ENCODE results near the gene HINT3.
"Not testable (repeated sequence)": the region's sequence is repeated elsewhere in the genome, so short reads cannot be mapped to it uniquely, and the experiment has no call there.

HINT3 gene

GRCh38 chr6:125956506-125957390 lies at the start of gene HINT3:
Gene HINT3 (plus strand): TSS chr6:125956770. CDS start chr6:125956978, 208 bp downstream.
- Histone ChIP-seq H3K36me3 (ENCODE audit: control insufficient read depth in 1 of 2, insufficient read depth in 2 of 2, low read length in 2 of 2) (no peaks in the 10 kb centered on the region), H3K27ac (ENCODE audit: low read length) (peak within 1 kb of the TSS; percentile 81), H3K9me3 (ENCODE audit: control insufficient read depth in 1 of 2, low read length in 2 of 2) (no peaks in the 10 kb centered on the region)

GRCh38 chr6:125910527-125910926 lies 46.0 kb upstream of the HINT3 start:
- Histone ChIP-seq H3K4me3 (ENCODE audit: low read depth in 1 of 2, low read length in 2 of 2) (no peak overlapping the region), H3K36me3 (ENCODE audit: control insufficient read depth in 1 of 2, insufficient read depth in 2 of 2, low read length in 2 of 2) (peaks cover 8 to 27% of the 10 kb centered on the region in 2 donors), H3K9me3 (ENCODE audit: control insufficient read depth in 1 of 2, low read length in 2 of 2) (no peaks in the 10 kb centered on the region), H3K27ac (ENCODE audit: low read length) (no peak overlapping the region), H3K27me3 (ENCODE audit: low read depth, low read length) (no peaks in the 10 kb centered on the region), H3K4me1 (ENCODE audit: control insufficient read depth in 1 of 2, insufficient read depth in 2 of 2, low read length in 2 of 2) (no peaks in the 10 kb centered on the region)

More at GRCh38 chr6:125956506-125957390, at the start of gene HINT3:
- Histone ChIP-seq H3K4me1 (ENCODE audit: control insufficient read depth in 1 of 2, insufficient read depth in 2 of 2, low read length in 2 of 2) (peaks cover 15 to 22% of the 10 kb centered on the region in 2 donors), H3K4me3 (ENCODE audit: low read depth in 1 of 2, low read length in 2 of 2) (peak within 1 kb of the TSS; percentile 84 to 91), H3K27me3 (ENCODE audit: low read depth, low read length) (no peaks in the 10 kb centered on the region)

- H3K36me3 ChIP-seq (ENCODE audit: control insufficient read depth in 1 of 2, insufficient read depth in 2 of 2, low read length in 2 of 2): peaks cover 9 to 32% of the 10 kb centered on the region in 2 donors
- H3K27me3 ChIP-seq (ENCODE audit: low read depth, low read length); H3K4me1 ChIP-seq (ENCODE audit: control insufficient read depth in 1 of 2, insufficient read depth in 2 of 2, low read length in 2 of 2); H3K27ac ChIP-seq (ENCODE audit: low read length); H3K9me3 ChIP-seq (ENCODE audit: control insufficient read depth in 1 of 2, low read length in 2 of 2); H3K4me3 ChIP-seq (ENCODE audit: low read depth in 1 of 2, low read length in 2 of 2): not testable (repeated sequence)
These were observed 45.5 kb upstream of the HINT3 start for GRCh38 chr6:125911051-125911451.

GRCh38 chr6:125912430-125912829 lies 44.1 kb upstream of the HINT3 start:
- H3K4me1 ChIP-seq (ENCODE audit: control insufficient read depth in 1 of 2, insufficient read depth in 2 of 2, low read length in 2 of 2); H3K4me3 ChIP-seq (ENCODE audit: low read depth in 1 of 2, low read length in 2 of 2); H3K27me3 ChIP-seq (ENCODE audit: low read depth, low read length); H3K9me3 ChIP-seq (ENCODE audit: control insufficient read depth in 1 of 2, low read length in 2 of 2); H3K27ac ChIP-seq (ENCODE audit: low read length): not testable (repeated sequence)
- peaks cover 21 to 35% of the 10 kb centered on the region in 2 donors for H3K36me3 ChIP-seq (ENCODE audit: control insufficient read depth in 1 of 2, insufficient read depth in 2 of 2, low read length in 2 of 2)

- Histone ChIP-seq H3K4me3 (ENCODE audit: low read depth in 1 of 2, low read length in 2 of 2) (no peak overlapping the region), H3K4me1 (ENCODE audit: control insufficient read depth in 1 of 2, insufficient read depth in 2 of 2, low read length in 2 of 2) (no peaks in the 10 kb centered on the region), H3K36me3 (ENCODE audit: control insufficient read depth in 1 of 2, insufficient read depth in 2 of 2, low read length in 2 of 2) (peaks cover 21 to 34% of the 10 kb centered on the region in 2 donors)
These were observed 43.4 kb upstream of the HINT3 start for GRCh38 chr6:125913145-125913544.

GRCh38 chr6:125913864-125914351 lies 42.7 kb upstream of the HINT3 start:
- peaks cover 21 to 41% of the 10 kb centered on the region in 2 donors for H3K36me3 ChIP-seq (ENCODE audit: control insufficient read depth in 1 of 2, insufficient read depth in 2 of 2, low read length in 2 of 2)
- H3K27ac ChIP-seq (ENCODE audit: low read length): peak overlapping the region; percentile 63
- no peaks in the 10 kb centered on the region for H3K9me3 ChIP-seq (ENCODE audit: control insufficient read depth in 1 of 2, low read length in 2 of 2)
- H3K27me3 ChIP-seq (ENCODE audit: low read depth, low read length): no peaks in the 10 kb centered on the region
- no peak overlapping the region for H3K4me3 ChIP-seq (ENCODE audit: low read depth in 1 of 2, low read length in 2 of 2)
- no peaks in the 10 kb centered on the region for H3K4me1 ChIP-seq (ENCODE audit: control insufficient read depth in 1 of 2, insufficient read depth in 2 of 2, low read length in 2 of 2)

More at GRCh38 chr6:125913145-125913544, 43.4 kb upstream of the HINT3 start:
- no peaks in the 10 kb centered on the region for H3K27me3 ChIP-seq (ENCODE audit: low read depth, low read length)
- H3K27ac ChIP-seq (ENCODE audit: low read length): no peak overlapping the region
- H3K9me3 ChIP-seq (ENCODE audit: control insufficient read depth in 1 of 2, low read length in 2 of 2): no peaks in the 10 kb centered on the region

- Histone ChIP-seq H3K4me1 (ENCODE audit: control insufficient read depth in 1 of 2, insufficient read depth in 2 of 2, low read length in 2 of 2) (peaks cover 0 to 6% of the 10 kb centered on the region in 2 donors), H3K9me3 (ENCODE audit: control insufficient read depth in 1 of 2, low read length in 2 of 2) (no peaks in the 10 kb centered on the region), H3K36me3 (ENCODE audit: control insufficient read depth in 1 of 2, insufficient read depth in 2 of 2, low read length in 2 of 2) (peaks cover 42 to 56% of the 10 kb centered on the region in 2 donors), H3K27me3 (ENCODE audit: low read depth, low read length) (no peaks in the 10 kb centered on the region), H3K27ac (ENCODE audit: low read length) (peak overlapping the region; percentile 95), H3K4me3 (ENCODE audit: low read depth in 1 of 2, low read length in 2 of 2) (peak overlapping the region in 1 of 2 donors; percentile 54)
These were observed 38.3 kb upstream of the HINT3 start for GRCh38 chr6:125918230-125918629.

GRCh38 chr6:125918681-125919566 lies 37.6 kb upstream of the HINT3 start:
- Histone ChIP-seq H3K27me3 (ENCODE audit: low read depth, low read length) (no peaks in the 10 kb centered on the region), H3K36me3 (ENCODE audit: control insufficient read depth in 1 of 2, insufficient read depth in 2 of 2, low read length in 2 of 2) (peaks cover 45 to 57% of the 10 kb centered on the region in 2 donors), H3K4me3 (ENCODE audit: low read depth in 1 of 2, low read length in 2 of 2) (peak overlapping the region; percentile 3 to 54), H3K4me1 (ENCODE audit: control insufficient read depth in 1 of 2, insufficient read depth in 2 of 2, low read length in 2 of 2) (peaks cover 0 to 6% of the 10 kb centered on the region in 2 donors), H3K27ac (ENCODE audit: low read length) (peak overlapping the region; percentile 95), H3K9me3 (ENCODE audit: control insufficient read depth in 1 of 2, low read length in 2 of 2) (no peaks in the 10 kb centered on the region)

GRCh38 chr6:125919618-125920017 lies 37.0 kb upstream of the HINT3 start:
- Histone ChIP-seq H3K4me3 (ENCODE audit: low read depth in 1 of 2, low read length in 2 of 2) (peak overlapping the region; percentile 3 to 54), H3K4me1 (ENCODE audit: control insufficient read depth in 1 of 2, insufficient read depth in 2 of 2, low read length in 2 of 2) (peaks cover 0 to 6% of the 10 kb centered on the region in 2 donors), H3K27ac (ENCODE audit: low read length) (peak overlapping the region; percentile 95), H3K27me3 (ENCODE audit: low read depth, low read length) (no peaks in the 10 kb centered on the region), H3K36me3 (ENCODE audit: control insufficient read depth in 1 of 2, insufficient read depth in 2 of 2, low read length in 2 of 2) (peaks cover 49 to 59% of the 10 kb centered on the region in 2 donors), H3K9me3 (ENCODE audit: control insufficient read depth in 1 of 2, low read length in 2 of 2) (no peaks in the 10 kb centered on the region)

- Histone ChIP-seq H3K27me3 (ENCODE audit: low read depth, low read length) (no peaks in the 10 kb centered on the region), H3K27ac (ENCODE audit: low read length) (no peak overlapping the region), H3K36me3 (ENCODE audit: control insufficient read depth in 1 of 2, insufficient read depth in 2 of 2, low read length in 2 of 2) (peaks cover 39 to 53% of the 10 kb centered on the region in 2 donors), H3K4me1 (ENCODE audit: control insufficient read depth in 1 of 2, insufficient read depth in 2 of 2, low read length in 2 of 2) (peaks cover 0 to 6% of the 10 kb centered on the region in 2 donors), H3K9me3 (ENCODE audit: control insufficient read depth in 1 of 2, low read length in 2 of 2) (no peaks in the 10 kb centered on the region), H3K4me3 (ENCODE audit: low read depth in 1 of 2, low read length in 2 of 2) (peak overlapping the region in 1 of 2 donors; percentile 4)
These were observed 34.2 kb upstream of the HINT3 start for GRCh38 chr6:125922322-125922860.
